ENCODE results near the gene ZC3H6.

The ZC3H6 gene

GRCh38 chr2:112293636-112294401 is 18.4 kb downstream of the ZC3H6 start:
- ATAC-seq (ENCODE audit: low read depth) (no peak), DNase-seq (ENCODE audit: low spot score in 2 of 2) (no peak)
- Mint-ChIP-seq H3K27me3 (no peaks in the 10 kb centered on the region), H3K4me3 (no peak overlapping the region), H3K36me3 (peaks cover 3% of the 10 kb centered on the region), H3K4me1 (peaks cover 6% of the 10 kb centered on the region), H3K9me3 (no peaks in the 10 kb centered on the region), H3K27ac (no peak overlapping the region)

GRCh38 chr2:112295407-112296078 is 20.1 kb downstream of the ZC3H6 start:
- no peak for DNase-seq (ENCODE audit: low spot score in 2 of 2)

GRCh38 chr2:112296407-112296806 is 21.0 kb downstream of the ZC3H6 start:
- H3K9me3 Mint-ChIP-seq = peaks cover 2% of the 10 kb centered on the region
- no peak overlapping the region for H3K4me3 Mint-ChIP-seq
- H3K27me3 Mint-ChIP-seq = no peaks in the 10 kb centered on the region
- no peak for ATAC-seq (ENCODE audit: low read depth)
- H3K27ac Mint-ChIP-seq = no peak overlapping the region
- no peak for DNase-seq (ENCODE audit: low spot score in 2 of 2)
- H3K36me3 Mint-ChIP-seq = peaks cover 11% of the 10 kb centered on the region
- peaks cover 4% of the 10 kb centered on the region for H3K4me1 Mint-ChIP-seq

More at GRCh38 chr2:112295407-112296078, 20.1 kb downstream of the ZC3H6 start:
- Mint-ChIP-seq H3K27ac (no peak overlapping the region), H3K36me3 (peaks cover 4% of the 10 kb centered on the region), H3K27me3 (no peaks in the 10 kb centered on the region), H3K4me3 (no peak overlapping the region), H3K9me3 (peaks cover 2% of the 10 kb centered on the region), H3K4me1 (peaks cover 4% of the 10 kb centered on the region)
- no peak for ATAC-seq (ENCODE audit: low read depth)

- no peak for DNase-seq (ENCODE audit: low spot score in 2 of 2)
- Mint-ChIP-seq H3K36me3 (peaks cover 26% of the 10 kb centered on the region), H3K9me3 (peaks cover 2% of the 10 kb centered on the region), H3K27me3 (no peaks in the 10 kb centered on the region), H3K4me3 (no peak overlapping the region), H3K27ac (peak overlapping the region; percentile 46), H3K4me1 (peaks cover 4% of the 10 kb centered on the region)
- no peak for ATAC-seq (ENCODE audit: low read depth)
Measured at GRCh38 chr2:112301171-112301584, 25.8 kb downstream of the ZC3H6 start.

GRCh38 chr2:112301973-112302372 is 26.6 kb downstream of the ZC3H6 start:
- Mint-ChIP-seq H3K36me3 (peaks cover 28% of the 10 kb centered on the region), H3K27me3 (no peaks in the 10 kb centered on the region), H3K4me3 (no peak overlapping the region), H3K27ac (no peak overlapping the region), H3K4me1 (no peaks in the 10 kb centered on the region), H3K9me3 (peaks cover 2% of the 10 kb centered on the region)
- no peak for ATAC-seq (ENCODE audit: low read depth)
- DNase-seq (ENCODE audit: low spot score in 2 of 2) = no peak

- no peak overlapping the region for H3K4me3 Mint-ChIP-seq
- H3K4me1 Mint-ChIP-seq = no peaks in the 10 kb centered on the region
- no peaks in the 10 kb centered on the region for H3K27me3 Mint-ChIP-seq
- peaks cover 2% of the 10 kb centered on the region for H3K9me3 Mint-ChIP-seq
- peak overlapping the region; percentile 65 for H3K27ac Mint-ChIP-seq
- ATAC-seq (ENCODE audit: low read depth) (peak; percentile 57), DNase-seq (ENCODE audit: low spot score in 2 of 2) (no peak)
- H3K36me3 Mint-ChIP-seq = peaks cover 33% of the 10 kb centered on the region
Measured at GRCh38 chr2:112304298-112304941, 29.0 kb downstream of the ZC3H6 start.

GRCh38 chr2:112305132-112305531 is 29.7 kb downstream of the ZC3H6 start:
- Mint-ChIP-seq H3K4me3 (no peak overlapping the region), H3K4me1 (no peaks in the 10 kb centered on the region), H3K27me3 (no peaks in the 10 kb centered on the region), H3K9me3 (no peaks in the 10 kb centered on the region), H3K27ac (no peak overlapping the region), H3K36me3 (peaks cover 33% of the 10 kb centered on the region)
- DNase-seq (ENCODE audit: low spot score in 2 of 2) (no peak), ATAC-seq (ENCODE audit: low read depth) (no peak)

- H3K4me1 Mint-ChIP-seq = no peaks in the 10 kb centered on the region
- ATAC-seq (ENCODE audit: low read depth) (no peak), DNase-seq (ENCODE audit: low spot score in 2 of 2) (no peak)
- no peaks in the 10 kb centered on the region for H3K27me3 Mint-ChIP-seq
- no peaks in the 10 kb centered on the region for H3K9me3 Mint-ChIP-seq
- H3K27ac Mint-ChIP-seq = no peak overlapping the region
- H3K4me3 Mint-ChIP-seq = no peak overlapping the region
- peaks cover 19% of the 10 kb centered on the region for H3K36me3 Mint-ChIP-seq
Measured at GRCh38 chr2:112310906-112311305, 35.5 kb downstream of the ZC3H6 start.

- H3K27me3 Mint-ChIP-seq = no peaks in the 10 kb centered on the region
- no peaks in the 10 kb centered on the region for H3K4me1 Mint-ChIP-seq
- H3K9me3 Mint-ChIP-seq = no peaks in the 10 kb centered on the region
- peaks cover 17% of the 10 kb centered on the region for H3K36me3 Mint-ChIP-seq
- H3K4me3 Mint-ChIP-seq = no peak overlapping the region
- DNase-seq (ENCODE audit: low spot score in 2 of 2) = no peak
- H3K27ac Mint-ChIP-seq = no peak overlapping the region
- ATAC-seq (ENCODE audit: low read depth) = no peak
Measured at GRCh38 chr2:112311932-112312331, 36.5 kb downstream of the ZC3H6 start.

GRCh38 chr2:112312821-112313220 is 37.4 kb downstream of the ZC3H6 start:
- DNase-seq (ENCODE audit: low spot score in 2 of 2) (no peak), ATAC-seq (ENCODE audit: low read depth) (no peak)
- Mint-ChIP-seq H3K27me3 (no peaks in the 10 kb centered on the region), H3K27ac (no peak overlapping the region), H3K9me3 (no peaks in the 10 kb centered on the region), H3K36me3 (peaks cover 12% of the 10 kb centered on the region), H3K4me1 (no peaks in the 10 kb centered on the region), H3K4me3 (no peak overlapping the region)

GRCh38 chr2:112314856-112315255 is 39.5 kb downstream of the ZC3H6 start:
- H3K9me3 Mint-ChIP-seq = no peaks in the 10 kb centered on the region
- no peak overlapping the region for H3K27ac Mint-ChIP-seq
- peaks cover 19% of the 10 kb centered on the region for H3K36me3 Mint-ChIP-seq
- no peak overlapping the region for H3K4me3 Mint-ChIP-seq
- ATAC-seq (ENCODE audit: low read depth) (no peak), DNase-seq (ENCODE audit: low spot score in 2 of 2) (no peak)
- no peaks in the 10 kb centered on the region for H3K27me3 Mint-ChIP-seq
- no peaks in the 10 kb centered on the region for H3K4me1 Mint-ChIP-seq

- ATAC-seq (ENCODE audit: low read depth) (no peak), DNase-seq (ENCODE audit: low spot score in 2 of 2) (no peak)
- peaks cover 2% of the 10 kb centered on the region for H3K4me1 Mint-ChIP-seq
- no peaks in the 10 kb centered on the region for H3K9me3 Mint-ChIP-seq
- no peaks in the 10 kb centered on the region for H3K27me3 Mint-ChIP-seq
- peaks cover 17% of the 10 kb centered on the region for H3K36me3 Mint-ChIP-seq
- no peak overlapping the region for H3K27ac Mint-ChIP-seq
- H3K4me3 Mint-ChIP-seq = no peak overlapping the region
Measured at GRCh38 chr2:112317303-112318158, 42.1 kb downstream of the ZC3H6 start.

GRCh38 chr2:112318515-112318914 is 43.1 kb downstream of the ZC3H6 start:
- no peak overlapping the region for H3K27ac Mint-ChIP-seq
- H3K9me3 Mint-ChIP-seq = no peaks in the 10 kb centered on the region
- DNase-seq (ENCODE audit: low spot score in 2 of 2) (no peak), ATAC-seq (ENCODE audit: low read depth) (no peak)
- H3K27me3 Mint-ChIP-seq = no peaks in the 10 kb centered on the region
- no peak overlapping the region for H3K4me3 Mint-ChIP-seq
- peaks cover 2% of the 10 kb centered on the region for H3K4me1 Mint-ChIP-seq
- peaks cover 21% of the 10 kb centered on the region for H3K36me3 Mint-ChIP-seq

All from memory B cell (primary cell).